Upper lobe of left lung (tissue), 6 donors: ENCODE data around the gene LRP1B. TPM values are rescaled to one million over a fixed set of nuclear protein-coding genes. Genes with fewer than 3 reads are reported as not detected.

Source experiments
- ATAC-seq, 2 donors: fragments of 200-7000 bp; cut with Tn5 transposase; one replicate each; pipeline ENCODE4 v1.9.1; 2022; ENCODE audit warnings: mild to moderate bottlenecking in 2 of 2, moderate library complexity in 2 of 2; ENCODE audit not compliant: low FRiP score in 2 of 2
- DNase-seq, 2 donors: peaks; one replicate each; pipeline ENCODE4 v3.0.0-alpha.2; 2019 to 2020
- H3K27ac ChIP-seq, 4 donors: fragments of 200-600 bp; sonication (generic); one replicate each; pipeline ENCODE4 v1.5.1; 2016 to 2019
- H3K27me3 ChIP-seq, 4 donors: fragments of 200-600 bp; sonication (generic); one replicate each; pipeline ENCODE4 v1.5.1; 2017 to 2019
- H3K36me3 ChIP-seq, 4 donors: fragments of 200-600 bp; sonication (generic); one replicate each; pipeline ENCODE4 v1.5.1; 2016 to 2019
- H3K4me1 ChIP-seq, 4 donors: fragments of 200-600 bp; sonication (generic); one replicate each; pipeline ENCODE4 v1.5.1; 2018 to 2019
- H3K4me3 ChIP-seq, 4 donors: fragments of 200-600 bp; sonication (generic); one replicate each; pipeline ENCODE4 v1.5.1; 2017 to 2019; ENCODE audit warnings: mild to moderate bottlenecking in 2 of 4, moderate library complexity in 1 of 4
- H3K9me3 ChIP-seq, 4 donors: fragments of 200-600 bp; sonication (generic); one replicate each; pipeline ENCODE4 v1.5.1; 2018 to 2019
- CTCF ChIP-seq, 6 experiments: fragments of 450-650 bp in 4 of 6; fragments of 200-600 bp in 2 of 6; sonication (generic) in 2 of 6; IDR thresholded peaks; one replicate each; pipeline ENCODE4 v1.5.1; 2016 to 2019; ENCODE audit warnings: antibody characterized with exemption in 6 of 6
- EP300 ChIP-seq, 4 donors: sonication (generic); formaldehyde crosslinking; IDR thresholded peaks; one replicate each; pipeline ENCODE4 v1.5.1; 2017; ENCODE audit warnings: antibody characterized with exemption in 4 of 4, control low read depth in 2 of 4
- POLR2A ChIP-seq, 4 donors: fragments of 450-650 bp; IDR thresholded peaks; one replicate each; pipeline ENCODE4 v1.5.1; 2016 to 2017; ENCODE audit warnings: antibody characterized with exemption in 4 of 4, mild to moderate bottlenecking in 2 of 4
- POLR2AphosphoS5 ChIP-seq, 2 donors: sonication (generic); formaldehyde crosslinking; IDR thresholded peaks; one replicate each; pipeline ENCODE4 v1.5.1; 2017; ENCODE audit warnings: antibody characterized with exemption in 2 of 2
- WGBS, 2 donors: methylation state at CpG; one replicate each; pipeline ENCODE4 v1.1.5; 2017 to 2018; 5-methylcytosine and 5-hydroxymethylcytosine counted together
- total RNA-seq, 6 donors: library from RNA; depleted of rRNA in 4 of 6; stranded (reverse); fragments of >200 nt in 4 of 6; gene quantifications; one replicate each; pipeline versions ENCODE4 v1.1.0 to v1.2.1, GENCODE V29; 2016 to 2021
- donor health status: DM: no; HTN: no; CAD: no; lungs with moderate emphysema.
- donor health status: DM: no; HTN: yes; CAD: no; lungs with severe emphysema.

The LRP1B gene
- total RNA-seq, 6 donors from 2014 or later, result under 0.01 to 0.46 (median 0.11) TPM

GRCh38 chr2:141570474-141571131 is 560.2 kb downstream of the LRP1B start:
- Histone ChIP-seq H3K4me3 (no peak overlapping the region), H3K36me3 (no peaks in the 10 kb centered on the region), H3K27ac (no peak overlapping the region), H3K9me3 (peaks cover 0 to 6% (median 0%) of the 10 kb centered on the region in 4 donors), H3K27me3 (no peaks in the 10 kb centered on the region), H3K4me1 (no peaks in the 10 kb centered on the region)
- TF ChIP-seq CTCF (IDR thresholded peaks at IDR 0.05) (no peak), EP300 (IDR thresholded peaks at IDR 0.05) (no peak), POLR2A (IDR thresholded peaks at IDR 0.05) (no peak), POLR2AphosphoS5 (IDR thresholded peaks at IDR 0.05) (no peak)
- ATAC-seq (peak in 1 of 2 donors; percentile 19), DNase-seq (no peak)
- WGBS, 2 donors, result 85% methylated on average over 8 of the region's 10 CpGs; no CpG with 5 or more reads in 1 of the 2 donors

- Histone ChIP-seq H3K36me3 (no peaks in the 10 kb centered on the region), H3K4me3 (no peak overlapping the region), H3K9me3 (peaks cover 0 to 4% (median 0%) of the 10 kb centered on the region in 4 donors), H3K27me3 (no peaks in the 10 kb centered on the region), H3K27ac (no peak overlapping the region), H3K4me1 (no peaks in the 10 kb centered on the region)
- no peak for ATAC-seq
- DNase-seq, result no peak
- WGBS, 2 donors, result 61 to 78% methylated on average over 4 of the region's 4 CpGs
- TF ChIP-seq POLR2AphosphoS5 (IDR thresholded peaks at IDR 0.05), result no peak
- no peak for TF ChIP-seq POLR2A (IDR thresholded peaks at IDR 0.05)
- no peak for TF ChIP-seq EP300 (IDR thresholded peaks at IDR 0.05)
- TF ChIP-seq CTCF (IDR thresholded peaks at IDR 0.05), result no peak
Observed at GRCh38 chr2:141569941-141570340, 560.9 kb downstream of the LRP1B start.

- Histone ChIP-seq H3K4me3 (no peak overlapping the region), H3K4me1 (no peaks in the 10 kb centered on the region), H3K27ac (no peak overlapping the region), H3K36me3 (no peaks in the 10 kb centered on the region), H3K9me3 (no peaks in the 10 kb centered on the region), H3K27me3 (no peaks in the 10 kb centered on the region)
- DNase-seq (no peak), ATAC-seq (no peak)
- WGBS, 2 donors, result 80 to 89% methylated on average over 3 of the region's 3 CpGs
- TF ChIP-seq POLR2AphosphoS5 (IDR thresholded peaks at IDR 0.05) (no peak), EP300 (IDR thresholded peaks at IDR 0.05) (no peak)
Observed at GRCh38 chr2:141565597-141565996, 565.2 kb downstream of the LRP1B start.

GRCh38 chr2:141560723-141561122 is 570.1 kb downstream of the LRP1B start:
- no peaks in the 10 kb centered on the region for H3K9me3 ChIP-seq
- no peak overlapping the region for H3K27ac ChIP-seq
- H3K27me3 ChIP-seq, result no peaks in the 10 kb centered on the region
- TF ChIP-seq POLR2AphosphoS5 (IDR thresholded peaks at IDR 0.05) (no peak), POLR2A (IDR thresholded peaks at IDR 0.05) (no peak), CTCF (IDR thresholded peaks at IDR 0.05) (no peak), EP300 (IDR thresholded peaks at IDR 0.05) (no peak)
- 39 to 56% methylated on average over 1 of the region's 1 CpG for WGBS, 2 donors
- no peaks in the 10 kb centered on the region for H3K4me1 ChIP-seq
- ATAC-seq (no peak), DNase-seq (no peak)
- no peak overlapping the region for H3K4me3 ChIP-seq
- H3K36me3 ChIP-seq, result no peaks in the 10 kb centered on the region

GRCh38 chr2:141557329-141558095 is 573.3 kb downstream of the LRP1B start:
- H3K9me3 ChIP-seq, result no peaks in the 10 kb centered on the region
- H3K27ac ChIP-seq, result no peak overlapping the region
- H3K27me3 ChIP-seq, result no peaks in the 10 kb centered on the region
- no peak overlapping the region for H3K4me3 ChIP-seq
- DNase-seq (no peak), ATAC-seq (no peak)
- no peaks in the 10 kb centered on the region for H3K36me3 ChIP-seq
- WGBS, 2 donors, result 64 to 79% methylated on average over 4 of the region's 4 CpGs
- TF ChIP-seq EP300 (IDR thresholded peaks at IDR 0.05) (no peak), CTCF (IDR thresholded peaks at IDR 0.05) (no peak), POLR2AphosphoS5 (IDR thresholded peaks at IDR 0.05) (no peak), POLR2A (IDR thresholded peaks at IDR 0.05) (no peak)
- H3K4me1 ChIP-seq, result no peaks in the 10 kb centered on the region
